Right lobe of liver (tissue), 6 donors: ENCODE measurements around the gene RAD50. TPM values are rescaled to one million over a fixed set of nuclear protein-coding genes. Genes with fewer than 3 reads are reported as not detected.

Experiments used
- ATAC-seq, 4 donors: fragments of 200-7000 bp; cut with Tn5 transposase; one replicate each; pipeline ENCODE4 v1.9.1; 2020; ENCODE audit warnings: mild to moderate bottlenecking in 4 of 4, moderate library complexity in 4 of 4
- DNase-seq, 3 donors: peaks; one replicate each; pipeline ENCODE4 v3.0.0-alpha.2; 2020
- H3K27ac ChIP-seq, 3 donors: fragments of 200-600 bp; one replicate each; pipeline ENCODE4 v1.8.0; 2022
- H3K27me3 ChIP-seq, 2 donors: fragments of 200-600 bp; one replicate each; pipeline ENCODE4 v1.8.0; 2022
- H3K36me3 ChIP-seq, 4 donors: fragments of 200-600 bp; sonication (generic) in 1 of 4; one replicate each; pipeline versions ENCODE4 v1.5.1 to v1.8.0; 2017 to 2022; ENCODE audit warnings: control low read depth in 1 of 4
- H3K4me1 ChIP-seq, 4 donors: fragments of 200-600 bp; sonication (generic) in 1 of 4; one replicate each; pipeline versions ENCODE4 v1.5.1 to v1.8.0; 2017 to 2022; ENCODE audit warnings: control low read depth in 1 of 4
- H3K4me3 ChIP-seq, 3 donors: fragments of 200-600 bp; one replicate each; pipeline ENCODE4 v1.8.0; 2022
- H3K9me3 ChIP-seq, 4 donors: fragments of 200-600 bp; sonication (generic) in 1 of 4; one replicate each; pipeline versions ENCODE4 v1.5.1 to v1.8.0; 2017 to 2022; ENCODE audit warnings: control low read depth in 1 of 4
- POLR2A ChIP-seq: fragments of 450-650 bp; IDR thresholded peaks from one replicate; pipeline ENCODE4 v1.6.1; 2017; ENCODE audit warnings: antibody characterized with exemption, mild to moderate bottlenecking
- WGBS: methylation state at CpG from one replicate; pipeline ENCODE4 v1.1.6; 2018; ENCODE audit warnings: low coverage, low lambda C conversion rate; ENCODE audit not compliant: insufficient coverage; ENCODE audit errors: missing lambda C conversion rate; 5-methylcytosine and 5-hydroxymethylcytosine counted together
- intact Hi-C, 2 donors: fragments of 100-400 bp; cut with DNase I; formaldehyde crosslinking; loops; one replicate each; pipeline versions ENCODE4 v1.11.2 to v1.14.1; 2022
- total RNA-seq, 6 experiments: library from RNA; depleted of rRNA in 2 of 6; stranded (reverse); fragments of >200 nt in 2 of 6; fragmentation: NEBNext Ultra II Directional in 3 of 6; extraction: Animal tissue kit (Norgen Biotek cat#: 25700) in 3 of 6; gene quantifications; one replicate each; pipeline versions ENCODE4 v1.1.0 to v1.2.4, GENCODE V29; 2016 to 2023
- TF ChIP-seq, protein P1 (sequence below), 4 donors: fragments of 200-600 bp in 3 of 4; fragments of 450-650 bp in 1 of 4; IDR thresholded peaks; one replicate each; pipeline versions ENCODE4 v1.5.1 to v1.8.0; 2016 to 2022; ENCODE audit warnings: antibody characterized with exemption in 4 of 4, mild to moderate bottlenecking in 2 of 4
- donor health status: DM: no; HTN: yes; CAD: no.
- donor health status: DM: no; HTN: no; CAD: no.
- donor health status: DM: no; HTN: no; CAD: no.
- donor health status: DM: no; HTN: yes; CAD: no.
- donor health status: DM: no; HTN: yes; CAD: no.

Gene RAD50
- total RNA-seq, 6 experiments from 2014 or later: 14.1 to 27.7 (median 17.9) TPM

DNA sequence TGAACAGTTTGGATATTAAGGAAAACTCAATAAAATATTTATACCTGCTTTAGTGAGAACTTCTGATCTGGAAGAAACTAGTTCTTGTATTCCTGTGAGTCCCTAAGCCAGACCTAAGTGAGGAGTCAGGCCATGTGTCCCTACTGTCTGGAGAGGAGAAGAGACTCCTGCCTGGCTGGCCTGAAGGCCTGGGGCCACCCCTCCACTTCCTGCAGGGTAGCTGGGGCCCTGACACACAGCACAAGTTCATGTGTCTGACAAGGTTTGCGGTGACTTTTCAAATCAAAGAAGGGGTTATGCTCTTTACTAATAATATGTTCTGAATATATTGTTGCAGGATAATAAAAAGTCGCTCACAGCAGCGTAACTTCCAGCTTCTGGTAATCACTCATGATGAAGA, 85.1 kb downstream of the RAD50 start:
- no peak for TF ChIP-seq POLR2A
- TF ChIP-seq, protein P1, sequence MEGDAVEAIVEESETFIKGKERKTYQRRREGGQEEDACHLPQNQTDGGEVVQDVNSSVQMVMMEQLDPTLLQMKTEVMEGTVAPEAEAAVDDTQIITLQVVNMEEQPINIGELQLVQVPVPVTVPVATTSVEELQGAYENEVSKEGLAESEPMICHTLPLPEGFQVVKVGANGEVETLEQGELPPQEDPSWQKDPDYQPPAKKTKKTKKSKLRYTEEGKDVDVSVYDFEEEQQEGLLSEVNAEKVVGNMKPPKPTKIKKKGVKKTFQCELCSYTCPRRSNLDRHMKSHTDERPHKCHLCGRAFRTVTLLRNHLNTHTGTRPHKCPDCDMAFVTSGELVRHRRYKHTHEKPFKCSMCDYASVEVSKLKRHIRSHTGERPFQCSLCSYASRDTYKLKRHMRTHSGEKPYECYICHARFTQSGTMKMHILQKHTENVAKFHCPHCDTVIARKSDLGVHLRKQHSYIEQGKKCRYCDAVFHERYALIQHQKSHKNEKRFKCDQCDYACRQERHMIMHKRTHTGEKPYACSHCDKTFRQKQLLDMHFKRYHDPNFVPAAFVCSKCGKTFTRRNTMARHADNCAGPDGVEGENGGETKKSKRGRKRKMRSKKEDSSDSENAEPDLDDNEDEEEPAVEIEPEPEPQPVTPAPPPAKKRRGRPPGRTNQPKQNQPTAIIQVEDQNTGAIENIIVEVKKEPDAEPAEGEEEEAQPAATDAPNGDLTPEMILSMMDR (IDR thresholded peaks at IDR 0.05): no peak
- ATAC-seq: no peak
- no peak for DNase-seq
- Histone ChIP-seq H3K27me3 (no peaks in the 10 kb centered on the region), H3K27ac (no peak overlapping the region), H3K4me3 (no peak overlapping the region), H3K4me1 (peaks cover 0 to 7% (median 0%) of the 10 kb centered on the region in 4 donors), H3K36me3 (peaks cover 0 to 39% (median 12%) of the 10 kb centered on the region in 4 donors), H3K9me3 (no peaks in the 10 kb centered on the region)
- intact Hi-C loops: no loop called here
- WGBS: 87% methylated on average over 3 of the region's 3 CpGs

DNA sequence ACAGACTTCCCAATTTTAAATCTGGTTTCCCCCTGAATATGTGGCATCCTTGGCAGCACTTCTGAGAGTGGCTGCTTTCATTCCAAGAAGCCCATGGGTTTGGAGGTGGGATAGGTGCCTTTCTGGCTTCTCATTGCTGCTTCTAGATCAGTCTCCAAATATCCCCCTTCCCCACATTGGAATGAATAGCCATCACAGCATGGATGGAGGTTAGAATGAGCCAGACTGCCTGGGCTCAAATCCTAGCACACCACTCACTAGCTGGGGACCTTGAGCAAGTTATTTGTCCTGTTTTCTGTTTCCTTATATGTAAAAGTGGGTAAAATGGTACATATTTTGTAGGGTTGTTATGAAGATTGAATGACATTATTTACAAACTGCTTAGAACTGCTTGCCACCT, 87.4 kb downstream of the RAD50 start:
- Histone ChIP-seq H3K4me3 (no peak overlapping the region), H3K9me3 (no peaks in the 10 kb centered on the region), H3K36me3 (peaks cover 0 to 20% (median 0%) of the 10 kb centered on the region in 4 donors), H3K27ac (no peak overlapping the region), H3K27me3 (no peaks in the 10 kb centered on the region), H3K4me1 (peaks cover 0 to 7% (median 0%) of the 10 kb centered on the region in 4 donors)
- intact Hi-C loops: no loop called here
- ATAC-seq (no peak), DNase-seq (no peak)
- TF ChIP-seq POLR2A: no peak
- TF ChIP-seq, protein P1 (IDR thresholded peaks at IDR 0.05): no peak

DNA sequence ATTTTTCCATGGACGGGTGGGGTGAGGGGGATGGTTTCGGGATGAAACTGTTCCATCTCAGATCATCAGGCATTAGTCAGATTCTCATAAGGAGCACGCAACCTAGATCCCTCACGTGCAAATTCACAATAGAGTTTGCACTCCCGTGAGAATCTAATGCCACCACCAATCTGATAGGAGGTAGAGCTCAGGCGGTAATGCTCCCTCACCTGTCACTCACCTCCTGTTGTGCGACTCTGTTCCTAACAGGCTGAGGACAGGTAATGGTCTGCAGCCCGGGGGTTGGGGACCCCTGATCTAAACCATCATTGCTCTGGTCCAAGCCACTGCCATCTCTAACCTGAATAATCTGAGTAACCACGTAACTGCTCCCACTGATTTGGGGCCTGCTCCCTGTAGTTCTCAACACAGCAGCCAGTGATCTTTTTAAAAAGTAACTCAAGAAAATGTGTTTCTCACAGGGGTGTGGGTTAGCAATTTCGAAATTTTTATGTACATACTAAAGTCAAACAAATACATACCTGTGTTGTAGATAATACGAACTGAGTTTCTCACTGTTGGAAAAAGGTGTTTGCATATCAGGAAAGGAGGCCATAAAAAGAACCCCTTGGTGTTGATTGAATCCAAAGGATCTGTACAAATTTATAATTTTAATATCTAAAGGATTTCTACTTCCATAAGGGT, 89.9 kb downstream of the RAD50 start:
- Histone ChIP-seq H3K4me1 (no peaks in the 10 kb centered on the region), H3K9me3 (no peaks in the 10 kb centered on the region), H3K4me3 (no peak overlapping the region), H3K27ac (no peak overlapping the region), H3K36me3 (no peaks in the 10 kb centered on the region), H3K27me3 (no peaks in the 10 kb centered on the region)
- TF ChIP-seq POLR2A: no peak
- DNase-seq: no peak
- intact Hi-C loops: no loop called here
- peak in 2 of 4 donors; percentile 13 to 19 for ATAC-seq
- 68% methylated on average over 9 of the region's 11 CpGs for WGBS

DNA sequence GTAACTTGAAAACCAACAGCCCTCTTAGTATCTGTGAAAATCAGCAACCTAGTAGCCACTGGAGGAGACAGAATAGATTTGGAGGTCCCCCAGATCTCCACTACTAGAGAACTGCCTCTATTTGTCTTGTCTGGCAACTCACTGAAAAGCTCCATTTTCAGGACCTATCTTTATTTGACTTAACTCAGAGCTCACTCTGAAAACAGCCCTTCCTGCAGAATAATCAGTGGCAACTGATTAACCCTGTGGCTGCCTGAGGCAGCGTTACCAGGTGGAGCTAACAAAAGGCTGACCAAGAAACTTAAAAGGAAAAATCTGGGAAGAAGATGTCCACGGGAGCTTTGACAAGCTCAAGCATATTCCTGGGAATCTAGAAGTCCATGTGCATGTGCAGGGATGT, 90.7 kb downstream of the RAD50 start:
- no peak for DNase-seq
- WGBS: 49% methylated on average over 2 of the region's 2 CpGs
- ATAC-seq: no peak
- Histone ChIP-seq H3K27me3 (no peaks in the 10 kb centered on the region), H3K36me3 (no peaks in the 10 kb centered on the region), H3K9me3 (no peaks in the 10 kb centered on the region), H3K4me3 (no peak overlapping the region), H3K27ac (no peak overlapping the region), H3K4me1 (no peaks in the 10 kb centered on the region)
- intact Hi-C loops: no loop called here
- TF ChIP-seq, protein P1 (IDR thresholded peaks at IDR 0.05): no peak
- no peak for TF ChIP-seq POLR2A

DNA sequence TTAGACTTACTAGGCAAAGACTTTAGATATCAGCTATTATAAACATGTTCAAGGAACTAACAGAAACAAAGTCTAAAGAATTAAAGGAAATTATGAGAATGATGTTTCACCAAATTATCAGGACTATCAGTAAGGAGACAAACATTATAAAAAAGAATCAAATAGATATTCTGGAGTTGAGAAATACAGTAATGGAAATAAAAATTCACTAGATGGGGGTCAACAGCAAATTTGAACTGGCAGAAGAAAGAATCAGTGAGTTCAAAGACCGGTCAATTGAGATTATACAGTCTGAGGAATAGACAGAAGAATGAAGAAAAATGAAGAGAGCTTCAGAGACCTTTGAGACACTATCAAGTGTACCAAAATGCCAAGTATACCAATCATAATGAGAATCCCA, 91.6 kb downstream of the RAD50 start:
- H3K27me3 ChIP-seq: no peaks in the 10 kb centered on the region
- intact Hi-C loops: no loop called here
- ATAC-seq (no peak), DNase-seq (no peak)
- H3K27ac ChIP-seq: no peak overlapping the region
- H3K36me3 ChIP-seq: no peaks in the 10 kb centered on the region
- no peak overlapping the region for H3K4me3 ChIP-seq
- 100% methylated on average over 1 of the region's 1 CpG for WGBS
- H3K9me3 ChIP-seq: no peaks in the 10 kb centered on the region
- H3K4me1 ChIP-seq: no peaks in the 10 kb centered on the region
- no peak for TF ChIP-seq POLR2A
- TF ChIP-seq, protein P1 (IDR thresholded peaks at IDR 0.05): no peak
